VCaP (cell line): ENCODE results near the gene ATP13A3.
A peak's percentile ranks its signal among the peaks of the same experiment; 100 is the strongest.

Experiments
- H3K27ac ChIP-seq: fragments of 450-650 bp; 2 replicates; pipeline ENCODE4 v1.5.1; 2017
- TF ChIP-seq, protein P1 (sequence below): fragments of 450-650 bp; conservative IDR thresholded peaks from 2 replicates; pipeline ENCODE4 v1.5.1; 2017; ENCODE audit warnings: mild to moderate bottlenecking, moderate library complexity

ATP13A3 gene

GRCh38 chr3:194485881-194486539, 792 bp downstream of the ATP13A3 start:
- TF ChIP-seq, protein P1, sequence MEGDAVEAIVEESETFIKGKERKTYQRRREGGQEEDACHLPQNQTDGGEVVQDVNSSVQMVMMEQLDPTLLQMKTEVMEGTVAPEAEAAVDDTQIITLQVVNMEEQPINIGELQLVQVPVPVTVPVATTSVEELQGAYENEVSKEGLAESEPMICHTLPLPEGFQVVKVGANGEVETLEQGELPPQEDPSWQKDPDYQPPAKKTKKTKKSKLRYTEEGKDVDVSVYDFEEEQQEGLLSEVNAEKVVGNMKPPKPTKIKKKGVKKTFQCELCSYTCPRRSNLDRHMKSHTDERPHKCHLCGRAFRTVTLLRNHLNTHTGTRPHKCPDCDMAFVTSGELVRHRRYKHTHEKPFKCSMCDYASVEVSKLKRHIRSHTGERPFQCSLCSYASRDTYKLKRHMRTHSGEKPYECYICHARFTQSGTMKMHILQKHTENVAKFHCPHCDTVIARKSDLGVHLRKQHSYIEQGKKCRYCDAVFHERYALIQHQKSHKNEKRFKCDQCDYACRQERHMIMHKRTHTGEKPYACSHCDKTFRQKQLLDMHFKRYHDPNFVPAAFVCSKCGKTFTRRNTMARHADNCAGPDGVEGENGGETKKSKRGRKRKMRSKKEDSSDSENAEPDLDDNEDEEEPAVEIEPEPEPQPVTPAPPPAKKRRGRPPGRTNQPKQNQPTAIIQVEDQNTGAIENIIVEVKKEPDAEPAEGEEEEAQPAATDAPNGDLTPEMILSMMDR = peak; percentile 35
- H3K27ac ChIP-seq = peak overlapping the region; percentile 93

DNA sequence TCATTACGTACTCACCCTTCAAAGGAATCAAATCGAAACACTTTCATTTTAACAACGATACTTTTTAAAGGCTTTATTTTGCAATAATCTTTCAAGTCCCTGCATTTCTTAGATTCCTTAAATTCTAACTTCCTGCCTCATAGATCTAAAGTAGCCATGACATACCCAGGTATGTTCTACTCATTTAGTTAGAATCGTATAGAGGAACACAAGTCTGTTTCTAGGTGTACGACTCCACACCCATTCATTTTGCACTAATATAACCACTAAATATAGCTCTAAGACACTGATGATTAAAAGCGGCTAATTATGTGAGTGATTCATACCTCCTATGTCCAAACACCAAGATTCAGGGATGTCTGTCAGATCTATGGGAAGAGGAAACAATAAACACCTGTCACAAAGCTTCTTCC, 1.3 kb downstream of the ATP13A3 start:
- H3K27ac ChIP-seq = peak overlapping the region; percentile 93
- TF ChIP-seq, protein P1 = no peak

GRCh38 chr3:194484614-194485013, 2.2 kb downstream of the ATP13A3 start:
- TF ChIP-seq, protein P1 = no peak
- H3K27ac ChIP-seq = peak overlapping the region; percentile 93

DNA sequence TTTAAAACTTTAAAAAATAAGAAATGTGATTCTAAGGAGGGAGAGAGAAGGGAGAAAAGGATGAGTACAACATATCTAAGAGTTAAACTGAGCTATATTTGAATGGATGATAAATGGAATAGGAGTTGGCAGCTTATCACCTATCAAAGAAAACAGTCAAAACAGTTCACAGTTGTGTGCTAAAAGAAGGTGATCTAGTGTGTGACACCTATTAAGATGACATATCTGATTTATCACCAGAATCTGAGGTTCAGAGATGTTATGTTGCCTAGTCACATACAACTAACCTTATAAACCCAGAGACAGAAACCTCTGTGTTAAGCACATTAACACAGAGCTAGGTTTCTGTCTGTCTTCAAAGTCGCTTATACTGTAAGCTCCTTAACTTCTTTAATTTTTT, 3.0 kb downstream of the ATP13A3 start:
- H3K27ac ChIP-seq = peak overlapping the region; percentile 93
- TF ChIP-seq, protein P1 = no peak

GRCh38 chr3:194482830-194483229, 4.0 kb downstream of the ATP13A3 start:
- H3K27ac ChIP-seq = peak overlapping the region; percentile 93; the same call in 1 of the 2 replicates

- peak overlapping the region; percentile 93 for H3K27ac ChIP-seq
- TF ChIP-seq, protein P1 = no peak
Measured at GRCh38 chr3:194482196-194482593, 4.6 kb downstream of the ATP13A3 start.

GRCh38 chr3:194481525-194482195, 5.1 kb downstream of the ATP13A3 start:
- H3K27ac ChIP-seq = peak overlapping the region; percentile 93
- TF ChIP-seq, protein P1 = no peak

GRCh38 chr3:194481103-194481502, 5.7 kb downstream of the ATP13A3 start:
- TF ChIP-seq, protein P1 = no peak

More at GRCh38 chr3:194481103-194481502, 5.7 kb downstream of the ATP13A3 start:
- H3K27ac ChIP-seq = peak overlapping the region; percentile 93
